CD14-positive monocyte (primary cell): ENCODE measurements around the gene LIMK2. TPM values are rescaled to one million over a fixed set of nuclear protein-coding genes. Genes with fewer than 3 reads are reported as not detected.

ENCODE experiments used
- DNase-seq, 3 donors: peaks; one replicate each; pipeline ENCODE4 v3.0.0-alpha.2; 2011 to 2022
- H2AFZ ChIP-seq: 2 replicates; pipeline ENCODE4 v1.6.0; 2012; ENCODE audit warnings: mild to moderate bottlenecking, low read depth, low read length, inconsistent platforms; ENCODE audit not compliant: insufficient read depth, poor library complexity, severe bottlenecking
- H3K27ac ChIP-seq, 2 donors: 1 replicate in 1 of 2; 2 replicates in 1 of 2; pipeline ENCODE4 v1.5.1; 2012 to 2013; ENCODE audit warnings: low read length in 2 of 2, control low read depth in 1 of 2, inconsistent platforms in 1 of 2, low read depth in 1 of 2, mild to moderate bottlenecking in 1 of 2
- H3K27me3 ChIP-seq, 2 donors: one replicate each; pipeline versions ENCODE4 v1.6.0 to v1.6.1; 2011 to 2013; ENCODE audit warnings: low read length in 2 of 2; ENCODE audit not compliant: control insufficient read depth in 2 of 2, insufficient read depth in 2 of 2
- H3K36me3 ChIP-seq, 2 donors: replicated peaks in 1 of 2; 1 replicate in 1 of 2; 2 replicates in 1 of 2; pipeline versions ENCODE4 v1.5.1 to v1.6.1; 2012 to 2013; ENCODE audit warnings: low read length in 2 of 2, control low read depth in 1 of 2, inconsistent platforms in 1 of 2, mild to moderate bottlenecking in 1 of 2; ENCODE audit not compliant: insufficient read depth in 2 of 2, control insufficient read depth in 1 of 2
- H3K4me1 ChIP-seq, 2 donors: 1 replicate in 1 of 2; 2 replicates in 1 of 2; pipeline versions ENCODE4 v1.5.1 to v1.6.1; 2012 to 2013; ENCODE audit warnings: low read length in 2 of 2, control low read depth in 1 of 2, inconsistent platforms in 1 of 2, mild to moderate bottlenecking in 1 of 2, moderate library complexity in 1 of 2; ENCODE audit not compliant: insufficient read depth in 2 of 2, control insufficient read depth in 1 of 2
- H3K4me2 ChIP-seq: replicated peaks from 2 replicates; pipeline ENCODE3; 2012; ENCODE audit warnings: low read length, moderate library complexity, mild to moderate bottlenecking; ENCODE audit not compliant: poor library complexity, severe bottlenecking; ENCODE audit errors: extremely low read depth
- H3K4me3 ChIP-seq, 3 experiments: fragments of 200-600 bp in 1 of 3; sonication (generic) in 1 of 3; replicated peaks in 1 of 3; 1 replicate in 2 of 3; 2 replicates in 1 of 3; pipeline ENCODE4 v1.5.1; 2011 to 2013; ENCODE audit warnings: low read length in 3 of 3, mild to moderate bottlenecking in 3 of 3, control low read depth in 2 of 3, low read depth in 2 of 3, inconsistent platforms in 1 of 3, moderate library complexity in 1 of 3
- H3K79me2 ChIP-seq: 2 replicates; pipeline ENCODE4 v1.6.0; 2012; ENCODE audit warnings: mild to moderate bottlenecking, control low read depth, inconsistent platforms, low read length, moderate library complexity; ENCODE audit not compliant: insufficient read depth
- H3K9ac ChIP-seq: 2 replicates; pipeline ENCODE4 v1.6.0; 2017; ENCODE audit warnings: low read length, mild to moderate bottlenecking; ENCODE audit not compliant: insufficient read depth, poor library complexity, severe bottlenecking
- H3K9me3 ChIP-seq, 2 donors: replicated peaks in 1 of 2; 1 replicate in 1 of 2; 2 replicates in 1 of 2; pipeline versions ENCODE4 v1.5.1 to v1.6.1; 2012 to 2013; ENCODE audit warnings: low read length in 2 of 2, control low read depth in 1 of 2; ENCODE audit not compliant: control insufficient read depth in 1 of 2, insufficient read depth in 1 of 2
- H4K20me1 ChIP-seq: 2 replicates; pipeline ENCODE4 v1.6.0; 2012; ENCODE audit warnings: mild to moderate bottlenecking, low read length, control low read depth, moderate library complexity; ENCODE audit not compliant: insufficient read depth
- H3K27ac Mint-ChIP-seq, 7 donors: one replicate each; pipeline ENCODE4 v1.8.0; 2020; ENCODE audit warnings: mild to moderate bottlenecking in 7 of 7, mixed read lengths in 7 of 7, moderate library complexity in 6 of 7, inconsistent platforms in 2 of 7
- H3K27me3 Mint-ChIP-seq, 3 donors: one replicate each; pipeline ENCODE4 v1.8.0; 2021 to 2022; ENCODE audit warnings: low read depth in 3 of 3, mild to moderate bottlenecking in 3 of 3, mixed read lengths in 3 of 3, moderate library complexity in 3 of 3, inconsistent platforms in 1 of 3
- H3K36me3 Mint-ChIP-seq, 2 donors: one replicate each; pipeline ENCODE4 v1.8.0; 2020; ENCODE audit warnings: mixed read lengths in 2 of 2, inconsistent platforms in 1 of 2, mild to moderate bottlenecking in 1 of 2
- H3K4me1 Mint-ChIP-seq: one replicate; pipeline ENCODE4 v1.8.0; 2020; ENCODE audit warnings: mild to moderate bottlenecking, mixed read lengths
- H3K4me3 Mint-ChIP-seq, 2 donors: one replicate each; pipeline ENCODE4 v1.8.0; 2020; ENCODE audit warnings: mild to moderate bottlenecking in 2 of 2, mixed read lengths in 2 of 2, moderate library complexity in 1 of 2
- H3K9me3 Mint-ChIP-seq, 7 donors: one replicate each; pipeline ENCODE4 v1.8.0; 2020 to 2022; ENCODE audit warnings: mixed read lengths in 7 of 7, mild to moderate bottlenecking in 6 of 7, moderate library complexity in 6 of 7, inconsistent platforms in 2 of 7
- CTCF ChIP-seq: fragments of 200-600 bp; IDR thresholded peaks from one replicate; pipeline ENCODE4 v1.8.0; 2022; ENCODE audit warnings: antibody characterized with exemption, mild to moderate bottlenecking
- WGBS: methylation state at CpG from one replicate; pipeline ENCODE4 v1.1.5; 2013; ENCODE audit warnings: missing lambda C conversion rate; ENCODE audit not compliant: insufficient coverage; 5-methylcytosine and 5-hydroxymethylcytosine counted together
- intact Hi-C, 2 donors: fragments of 100-400 bp; cut with micrococcal nuclease; formaldehyde crosslinking; loops; one replicate each; pipeline versions ENCODE4 v1.15.0 to v1.15.1; 2023
- polyA plus RNA-seq, 3 donors: library from polyadenylated mRNA; depleted of rRNA in 1 of 3; unstranded in 2 of 3; stranded (reverse) in 1 of 3; fragments of 300-500 nt in 2 of 3; fragments of >200 nt in 1 of 3; fragmentation: Illumina TruSeq in 2 of 3; gene quantifications; 1 replicate in 2 of 3; 2 replicates in 1 of 3; pipeline ENCODE4 v1.2.3, GENCODE V29; 2012 to 2021

Gene LIMK2
- polyA plus RNA-seq, 3 donors: 5.5 to 14.2 (median 10.1) TPM

- no peaks in the 10 kb centered on the region for H3K9me3 Mint-ChIP-seq
- WGBS: no CpG with 5 or more reads among the region's 3 CpGs
Measured at GRCh38 chr22:31302537-31302936, 90.4 kb downstream of the LIMK2 start.

DNA sequence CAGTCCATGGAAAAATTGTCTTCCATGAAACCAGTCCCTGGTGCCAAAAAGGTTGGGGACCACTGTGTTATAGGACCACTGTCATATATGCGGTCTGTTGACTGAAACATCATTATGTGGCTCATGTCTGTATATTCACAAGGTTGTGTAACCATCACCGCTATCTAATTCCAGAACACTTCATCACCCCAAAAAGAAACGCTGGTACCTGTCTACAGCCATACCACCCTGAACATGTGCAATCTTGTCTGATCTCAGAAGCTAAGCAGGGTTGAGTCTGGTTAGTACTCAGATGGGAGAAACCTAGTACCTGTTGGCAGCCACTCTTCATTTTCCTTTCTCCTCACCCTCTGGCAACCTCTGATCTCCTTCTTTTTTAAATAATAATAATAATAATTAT, 93.1 kb downstream of the LIMK2 start:
- 100% methylated on average over 1 of the region's 3 CpGs for WGBS
- no peaks in the 10 kb centered on the region for H3K36me3 ChIP-seq
- H3K9me3 Mint-ChIP-seq: no peaks in the 10 kb centered on the region
- no peaks in the 10 kb centered on the region for H3K79me2 ChIP-seq
- no peaks in the 10 kb centered on the region for H3K4me1 ChIP-seq
- no peak overlapping the region for H3K27ac Mint-ChIP-seq
- H3K4me3 Mint-ChIP-seq: no peak overlapping the region
- DNase-seq: no peak
- H2AFZ ChIP-seq: no peak overlapping the region
- H3K9ac ChIP-seq: no peak overlapping the region
- no peaks in the 10 kb centered on the region for H3K9me3 ChIP-seq
- H3K27ac ChIP-seq: no peak overlapping the region
- H3K36me3 Mint-ChIP-seq: no peaks in the 10 kb centered on the region
- TF ChIP-seq CTCF: no peak
- H3K27me3 Mint-ChIP-seq: peaks cover 0 to 6% (median 0%) of the 10 kb centered on the region in 3 donors
- no peaks in the 10 kb centered on the region for H3K27me3 ChIP-seq
- H3K4me1 Mint-ChIP-seq: peaks cover 3% of the 10 kb centered on the region
- H3K4me2 ChIP-seq: no peak overlapping the region
- H3K4me3 ChIP-seq: no peak overlapping the region
- intact Hi-C loops: no loop called here
- no peaks in the 10 kb centered on the region for H4K20me1 ChIP-seq

More at GRCh38 chr22:31302537-31302936, 90.4 kb downstream of the LIMK2 start:
- H4K20me1 ChIP-seq: no peaks in the 10 kb centered on the region
- Mint-ChIP-seq H3K27ac (no peak overlapping the region), H3K27me3 (peaks cover 0 to 9% (median 0%) of the 10 kb centered on the region in 3 donors), H3K4me3 (no peak overlapping the region), H3K4me1 (peaks cover 3% of the 10 kb centered on the region), H3K36me3 (no peaks in the 10 kb centered on the region)
- H3K9me3 ChIP-seq: no peaks in the 10 kb centered on the region
- no peak overlapping the region for H3K27ac ChIP-seq
- H3K4me1 ChIP-seq: no peaks in the 10 kb centered on the region
- no peak overlapping the region for H3K4me2 ChIP-seq
- no peak for TF ChIP-seq CTCF
- H3K4me3 ChIP-seq: no peak overlapping the region
- H3K79me2 ChIP-seq: no peaks in the 10 kb centered on the region
- no peak overlapping the region for H3K9ac ChIP-seq
- H3K27me3 ChIP-seq: no peaks in the 10 kb centered on the region
- intact Hi-C loops: no loop called here
- no peaks in the 10 kb centered on the region for H3K36me3 ChIP-seq
- no peak for DNase-seq
- H2AFZ ChIP-seq: no peak overlapping the region
